Endodermal cell (in vitro differentiated cells): Measurements from ENCODE around the gene COX10. TPM values are rescaled to one million over a fixed set of nuclear protein-coding genes. Genes with fewer than 3 reads are reported as not detected.

Source experiments
- DNase-seq: peaks from one replicate; pipeline ENCODE4 v3.0.0-alpha.2; 2017
- H3K27ac ChIP-seq: 2 replicates; pipeline ENCODE4 v1.5.1; 2013; ENCODE audit warnings: mild to moderate bottlenecking, low read depth, low read length, moderate library complexity
- H3K27me3 ChIP-seq: 2 replicates; pipeline ENCODE4 v1.6.1; 2013; ENCODE audit warnings: mild to moderate bottlenecking, low read length, moderate library complexity; ENCODE audit not compliant: insufficient read depth, control insufficient read depth, poor library complexity, severe bottlenecking
- H3K36me3 ChIP-seq: 2 replicates; pipeline ENCODE4 v1.7.0; 2013; ENCODE audit warnings: mild to moderate bottlenecking, low read length, moderate library complexity; ENCODE audit not compliant: control insufficient read depth, insufficient read depth
- H3K4me1 ChIP-seq: one replicate; pipeline ENCODE4 v1.7.0; 2013; ENCODE audit warnings: low read length; ENCODE audit not compliant: control insufficient read depth, insufficient read depth
- H3K4me3 ChIP-seq: 2 replicates; pipeline ENCODE4 v1.5.1; 2013; ENCODE audit warnings: mild to moderate bottlenecking, low read length, moderate library complexity
- H3K9ac ChIP-seq: 2 replicates; pipeline ENCODE4 v1.6.1; 2013; ENCODE audit warnings: mild to moderate bottlenecking, low read length, moderate library complexity; ENCODE audit not compliant: poor library complexity, severe bottlenecking; ENCODE audit errors: extremely low read depth
- H3K9me3 ChIP-seq: 2 replicates; pipeline ENCODE4 v1.6.1; 2013; ENCODE audit warnings: mild to moderate bottlenecking, low read length, moderate library complexity; ENCODE audit not compliant: control insufficient read depth
- H3K27ac Mint-ChIP-seq: 2 replicates; pipeline ENCODE4 v1.8.0; 2020; ENCODE audit warnings: mixed read lengths
- H3K27me3 Mint-ChIP-seq: 2 replicates; pipeline ENCODE4 v1.8.0; 2021; ENCODE audit warnings: mild to moderate bottlenecking, mixed read lengths; ENCODE audit not compliant: insufficient read depth
- H3K36me3 Mint-ChIP-seq: 2 replicates; pipeline ENCODE4 v1.8.0; 2020; ENCODE audit warnings: low read depth, mixed read lengths
- H3K4me1 Mint-ChIP-seq: 2 replicates; pipeline ENCODE4 v1.8.0; 2020; ENCODE audit warnings: mixed read lengths
- H3K4me3 Mint-ChIP-seq: 2 replicates; pipeline ENCODE4 v1.8.0; 2020; ENCODE audit warnings: mild to moderate bottlenecking, moderate library complexity, mixed read lengths
- H3K9me3 Mint-ChIP-seq: 2 replicates; pipeline ENCODE4 v1.8.0; 2020; ENCODE audit warnings: mild to moderate bottlenecking, mixed read lengths
- WGBS, 2 experiments: methylation state at CpG; one replicate each; pipeline versions ENCODE4 v1.1.5 to v1.1.7; 2013; ENCODE audit warnings: missing lambda C conversion rate in 2 of 2, mixed read lengths in 1 of 2; ENCODE audit not compliant: insufficient coverage in 1 of 2, insufficient read length in 1 of 2; 5-methylcytosine and 5-hydroxymethylcytosine counted together
- total RNA-seq, 2 donors: library from RNA; stranded (reverse); fragmentation: NEBNext Ultra II Directional in 1 of 2; extraction: Animal tissue kit (Norgen Biotek cat#: 25700) in 1 of 2; gene quantifications; 2 replicates in 1 of 2; 3 replicates in 1 of 2; pipeline ENCODE4 v1.2.1, GENCODE V29; 2021
- TF ChIP-seq, protein P1 (sequence below): fragments of 200-600 bp; sonication (generic); conservative IDR thresholded peaks from 2 replicates; pipeline ENCODE4 v1.5.0; 2021; ENCODE audit warnings: antibody characterized with exemption, mild to moderate bottlenecking

The COX10 gene
- total RNA-seq, 2 donors from 2014 or later, result 15.0 to 15.4 TPM

DNA sequence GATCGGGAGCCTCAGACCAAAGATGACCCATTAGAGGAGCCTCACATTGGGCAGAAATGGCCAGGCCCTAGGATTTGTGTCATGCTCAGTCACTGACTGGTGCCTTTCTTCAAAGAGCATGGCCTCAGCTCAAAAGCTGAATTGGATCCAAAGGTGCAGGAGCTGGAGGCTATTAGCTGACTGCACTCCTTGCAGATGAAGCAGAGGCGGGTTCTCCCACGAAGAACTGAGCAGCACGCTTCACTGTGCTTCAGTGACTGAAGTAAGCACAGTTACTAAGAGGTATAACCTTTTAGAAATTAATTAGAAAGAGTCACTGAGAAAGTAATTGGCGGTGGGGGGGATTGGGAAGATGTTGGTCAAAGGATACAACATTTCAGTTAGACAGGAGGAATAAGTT is 18.7 kb upstream of the COX10 start:
- H3K9me3 Mint-ChIP-seq, result peaks cover 2% of the 10 kb centered on the region
- no peaks in the 10 kb centered on the region for H3K36me3 ChIP-seq
- H3K4me1 Mint-ChIP-seq, result peaks cover 7% of the 10 kb centered on the region
- H3K27me3 Mint-ChIP-seq, result no peaks in the 10 kb centered on the region
- no peaks in the 10 kb centered on the region for H3K27me3 ChIP-seq
- peaks cover 3% of the 10 kb centered on the region for H3K36me3 Mint-ChIP-seq
- no peaks in the 10 kb centered on the region for H3K4me1 ChIP-seq
- TF ChIP-seq, protein P1, sequence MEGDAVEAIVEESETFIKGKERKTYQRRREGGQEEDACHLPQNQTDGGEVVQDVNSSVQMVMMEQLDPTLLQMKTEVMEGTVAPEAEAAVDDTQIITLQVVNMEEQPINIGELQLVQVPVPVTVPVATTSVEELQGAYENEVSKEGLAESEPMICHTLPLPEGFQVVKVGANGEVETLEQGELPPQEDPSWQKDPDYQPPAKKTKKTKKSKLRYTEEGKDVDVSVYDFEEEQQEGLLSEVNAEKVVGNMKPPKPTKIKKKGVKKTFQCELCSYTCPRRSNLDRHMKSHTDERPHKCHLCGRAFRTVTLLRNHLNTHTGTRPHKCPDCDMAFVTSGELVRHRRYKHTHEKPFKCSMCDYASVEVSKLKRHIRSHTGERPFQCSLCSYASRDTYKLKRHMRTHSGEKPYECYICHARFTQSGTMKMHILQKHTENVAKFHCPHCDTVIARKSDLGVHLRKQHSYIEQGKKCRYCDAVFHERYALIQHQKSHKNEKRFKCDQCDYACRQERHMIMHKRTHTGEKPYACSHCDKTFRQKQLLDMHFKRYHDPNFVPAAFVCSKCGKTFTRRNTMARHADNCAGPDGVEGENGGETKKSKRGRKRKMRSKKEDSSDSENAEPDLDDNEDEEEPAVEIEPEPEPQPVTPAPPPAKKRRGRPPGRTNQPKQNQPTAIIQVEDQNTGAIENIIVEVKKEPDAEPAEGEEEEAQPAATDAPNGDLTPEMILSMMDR, result no peak
- no peak for DNase-seq
- no peak overlapping the region for H3K4me3 ChIP-seq
- H3K27ac ChIP-seq, result no peak overlapping the region
- no peak overlapping the region for H3K4me3 Mint-ChIP-seq
- 94 to 100% methylated on average over 3 to 5 of the region's 5 CpGs for WGBS, 2 experiments
- no peaks in the 10 kb centered on the region for H3K9me3 ChIP-seq
- no peak overlapping the region for H3K9ac ChIP-seq
- no peak overlapping the region for H3K27ac Mint-ChIP-seq

DNA sequence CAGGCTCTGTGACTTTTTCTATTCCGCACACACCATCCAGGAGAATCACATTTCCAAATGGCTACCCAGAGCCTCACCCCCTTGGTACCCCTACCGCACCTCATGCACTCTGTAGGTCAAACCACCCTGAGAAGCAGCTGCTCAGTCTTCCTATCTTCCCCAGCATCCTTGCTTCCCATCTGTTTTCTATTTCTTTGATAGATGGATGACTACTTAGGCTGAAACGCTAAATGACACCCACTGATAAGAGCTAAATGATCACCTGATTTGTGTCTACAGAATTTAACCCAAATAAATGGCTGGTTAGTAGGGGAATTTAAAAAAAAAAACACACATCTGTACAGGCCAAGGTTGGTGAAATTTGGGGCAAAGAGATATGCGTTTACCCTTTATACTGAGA is 17.6 kb upstream of the COX10 start:
- WGBS, 2 experiments, result 92 to 100% methylated on average over 2 to 4 of the region's 4 CpGs

GRCh38 chr17:14052886-14053615 is 16.3 kb upstream of the COX10 start:
- TF ChIP-seq, protein P1, result no peak
- Histone ChIP-seq H3K36me3 (no peaks in the 10 kb centered on the region), H3K9ac (no peak overlapping the region), H3K4me3 (no peak overlapping the region), H3K4me1 (no peaks in the 10 kb centered on the region), H3K9me3 (peaks cover 24% of the 10 kb centered on the region), H3K27ac (no peak overlapping the region), H3K27me3 (no peaks in the 10 kb centered on the region)
- WGBS, 2 experiments, result 88 to 96% methylated on average over 2 to 5 of the region's 6 CpGs
- peaks cover 11% of the 10 kb centered on the region for H3K9me3 Mint-ChIP-seq
- no peak overlapping the region for H3K27ac Mint-ChIP-seq
- H3K4me3 Mint-ChIP-seq, result no peak overlapping the region
- peaks cover 11% of the 10 kb centered on the region for H3K36me3 Mint-ChIP-seq
- H3K4me1 Mint-ChIP-seq, result peaks cover 4% of the 10 kb centered on the region
- no peak for DNase-seq
- H3K27me3 Mint-ChIP-seq, result no peaks in the 10 kb centered on the region

More for the DNA sequence above, 17.6 kb upstream of the COX10 start:
- no peak overlapping the region for H3K4me3 ChIP-seq
- no peaks in the 10 kb centered on the region for H3K36me3 ChIP-seq
- no peaks in the 10 kb centered on the region for H3K4me1 ChIP-seq
- peaks cover 9% of the 10 kb centered on the region for H3K36me3 Mint-ChIP-seq
- H3K4me3 Mint-ChIP-seq, result no peak overlapping the region
- H3K27ac Mint-ChIP-seq, result no peak overlapping the region
- no peak overlapping the region for H3K27ac ChIP-seq
- TF ChIP-seq, protein P1, result no peak
- peaks cover 11% of the 10 kb centered on the region for H3K9me3 Mint-ChIP-seq
- peaks cover 7% of the 10 kb centered on the region for H3K4me1 Mint-ChIP-seq
- DNase-seq, result no peak
- H3K27me3 ChIP-seq, result no peaks in the 10 kb centered on the region
- no peak overlapping the region for H3K9ac ChIP-seq
- no peaks in the 10 kb centered on the region for H3K27me3 Mint-ChIP-seq
- peaks cover 10% of the 10 kb centered on the region for H3K9me3 ChIP-seq
